GM19328 (cell line): ENCODE results near the gene LIG1.
"Not testable (repeated sequence)": the region's sequence is repeated elsewhere in the genome, so short reads cannot be mapped to it uniquely, and the experiment has no call there.

Experiments used
- ATAC-seq: cut with Tn5 transposase; IDR thresholded peaks from one replicate; pipeline ENCODE4 v1.9.1; 2021; ENCODE audit warnings: mild to moderate bottlenecking, moderate library complexity; ENCODE audit not compliant: unreplicated experiment

The LIG1 gene

GRCh38 chr19:48085904-48086864 is 84.0 kb downstream of the LIG1 start:
- no peak for ATAC-seq

DNA sequence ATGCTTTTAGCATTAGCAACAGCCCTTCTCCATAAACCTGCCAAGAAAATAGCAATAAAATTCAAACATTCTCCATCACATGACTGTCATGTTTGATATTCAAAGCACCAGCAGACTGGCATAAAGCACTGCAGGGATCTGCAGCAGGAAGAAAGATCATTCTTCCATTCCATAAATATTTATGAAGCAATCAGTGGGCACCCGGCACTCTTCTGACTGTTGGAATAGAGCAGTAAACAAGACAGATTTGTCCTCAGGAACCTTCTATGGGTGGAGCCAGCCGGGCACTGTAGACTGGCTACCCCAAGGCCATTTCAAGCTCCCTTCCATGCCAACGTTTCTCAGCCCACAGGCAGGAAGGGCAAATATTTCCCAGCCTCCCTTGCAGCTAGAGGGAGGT is 85.1 kb downstream of the LIG1 start:
- no peak for ATAC-seq

DNA sequence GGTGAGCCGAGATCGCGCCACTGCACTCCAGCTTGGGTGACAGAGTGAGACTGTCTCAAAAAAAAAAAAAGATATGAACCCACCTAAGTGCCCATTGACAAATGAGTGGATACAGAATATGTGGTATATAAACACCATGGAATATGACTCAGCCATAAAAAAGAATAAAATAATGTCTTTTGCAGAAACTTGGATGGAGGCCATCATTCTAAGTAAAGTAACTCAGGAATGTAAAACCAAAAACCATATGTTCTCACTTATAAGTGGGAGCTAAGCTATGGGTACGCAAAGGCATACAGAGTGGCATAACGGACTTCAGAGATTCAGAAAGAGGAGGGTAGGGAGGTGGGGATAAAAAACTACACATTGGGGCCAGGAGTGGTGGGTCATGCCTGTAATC is 89.0 kb downstream of the LIG1 start:
- no peak for ATAC-seq

- not testable (repeated sequence) for ATAC-seq
Measured at GRCh38 chr19:48070177-48070769, 99.9 kb downstream of the LIG1 start.

DNA sequence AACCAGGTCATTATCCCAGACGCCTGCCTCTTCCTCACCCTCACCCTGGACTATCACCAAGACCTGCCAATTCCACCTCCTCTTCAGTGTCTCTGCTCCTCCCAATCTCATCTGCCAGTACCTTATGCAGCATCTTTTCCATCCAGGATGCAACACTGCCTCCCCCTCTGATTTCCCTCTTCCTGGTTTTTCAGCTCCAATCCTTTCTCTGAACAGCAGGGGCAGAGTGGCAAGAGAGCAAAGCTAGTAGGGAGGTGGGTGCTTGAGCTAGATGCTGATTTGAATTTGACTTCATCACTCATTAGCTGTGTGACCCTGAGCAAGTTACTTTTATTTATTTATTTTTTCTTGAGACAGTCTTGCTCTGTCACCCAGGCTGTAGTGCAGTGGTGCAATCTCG is 100.7 kb downstream of the LIG1 start:
- no peak for ATAC-seq
